Epithelial cell of proximal tubule (primary cell): ENCODE measurements around the gene NUMB. TPM values are rescaled to one million over a fixed set of nuclear protein-coding genes. Genes with fewer than 3 reads are reported as not detected.
"Not testable (repeated sequence)": the region's sequence is repeated elsewhere in the genome, so short reads cannot be mapped to it uniquely, and the experiment has no call there.

ENCODE experiments used
- DNase-seq: peaks from one replicate; pipeline ENCODE4 v3.0.0-alpha.2; 2011; ENCODE audit warnings: low read depth
- H3K4me3 ChIP-seq: 2 replicates; pipeline ENCODE4 v1.5.1; 2011; ENCODE audit warnings: low read depth, mild to moderate bottlenecking, low read length
- total RNA-seq: library from RNA; depleted of rRNA; stranded (reverse); fragments of >200 nt; gene quantifications from 2 replicates; pipeline ENCODE4 v1.2.3, GENCODE V29; 2015
- TF ChIP-seq, protein P1 (sequence below): conservative IDR thresholded peaks from 2 replicates; pipeline ENCODE4 v1.5.1; 2012; ENCODE audit warnings: low read depth, mild to moderate bottlenecking, low read length

The NUMB gene
- total RNA-seq, 1 donor from 2014 or later: 23.1 TPM

DNA sequence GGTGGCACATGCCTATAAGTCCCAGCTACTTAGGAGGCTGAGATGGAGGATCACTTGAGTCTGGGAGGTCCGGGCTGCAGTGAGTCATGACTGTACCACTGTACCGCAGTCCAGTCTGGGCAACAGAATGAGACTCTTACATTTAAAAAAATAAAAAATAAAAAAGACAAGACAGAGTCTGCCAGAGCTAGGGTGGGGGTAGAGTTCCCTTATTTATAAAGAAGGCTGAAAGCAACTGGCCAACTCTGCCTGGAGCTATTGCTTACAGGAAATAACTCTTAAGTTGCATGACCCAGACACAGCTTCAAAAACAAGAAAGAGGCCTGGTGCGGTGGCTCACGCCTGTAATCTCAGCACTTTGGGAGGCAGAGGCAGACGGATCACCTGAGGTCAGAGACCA is 31.5 kb downstream of the NUMB start:
- TF ChIP-seq, protein P1, sequence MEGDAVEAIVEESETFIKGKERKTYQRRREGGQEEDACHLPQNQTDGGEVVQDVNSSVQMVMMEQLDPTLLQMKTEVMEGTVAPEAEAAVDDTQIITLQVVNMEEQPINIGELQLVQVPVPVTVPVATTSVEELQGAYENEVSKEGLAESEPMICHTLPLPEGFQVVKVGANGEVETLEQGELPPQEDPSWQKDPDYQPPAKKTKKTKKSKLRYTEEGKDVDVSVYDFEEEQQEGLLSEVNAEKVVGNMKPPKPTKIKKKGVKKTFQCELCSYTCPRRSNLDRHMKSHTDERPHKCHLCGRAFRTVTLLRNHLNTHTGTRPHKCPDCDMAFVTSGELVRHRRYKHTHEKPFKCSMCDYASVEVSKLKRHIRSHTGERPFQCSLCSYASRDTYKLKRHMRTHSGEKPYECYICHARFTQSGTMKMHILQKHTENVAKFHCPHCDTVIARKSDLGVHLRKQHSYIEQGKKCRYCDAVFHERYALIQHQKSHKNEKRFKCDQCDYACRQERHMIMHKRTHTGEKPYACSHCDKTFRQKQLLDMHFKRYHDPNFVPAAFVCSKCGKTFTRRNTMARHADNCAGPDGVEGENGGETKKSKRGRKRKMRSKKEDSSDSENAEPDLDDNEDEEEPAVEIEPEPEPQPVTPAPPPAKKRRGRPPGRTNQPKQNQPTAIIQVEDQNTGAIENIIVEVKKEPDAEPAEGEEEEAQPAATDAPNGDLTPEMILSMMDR: no peak
- no peak for DNase-seq
- no peak overlapping the region for H3K4me3 ChIP-seq

GRCh38 chr14:73424453-73424852 is 33.9 kb downstream of the NUMB start:
- TF ChIP-seq, protein P1: no peak
- H3K4me3 ChIP-seq: no peak overlapping the region
- no peak for DNase-seq

DNA sequence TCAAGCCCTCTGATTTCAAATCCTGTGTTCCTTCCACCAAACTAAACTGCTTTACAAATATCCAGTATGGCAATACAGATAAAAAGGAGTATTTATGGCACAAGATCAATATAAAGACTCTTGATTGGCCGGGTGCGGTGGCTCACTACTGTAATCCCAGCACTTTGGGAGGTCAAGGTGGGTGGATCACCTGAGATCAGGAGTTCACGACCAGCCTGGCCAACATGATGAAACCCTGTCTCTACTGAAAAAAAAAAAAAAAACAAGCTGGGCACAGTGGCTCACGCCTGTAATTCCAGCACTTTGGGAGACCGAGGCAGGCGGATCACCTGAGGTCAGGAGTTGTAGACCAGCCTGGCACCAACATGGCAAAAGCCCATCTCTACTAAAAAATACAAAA is 35.3 kb downstream of the NUMB start:
- H3K4me3 ChIP-seq, DNase-seq: not testable (repeated sequence)

DNA sequence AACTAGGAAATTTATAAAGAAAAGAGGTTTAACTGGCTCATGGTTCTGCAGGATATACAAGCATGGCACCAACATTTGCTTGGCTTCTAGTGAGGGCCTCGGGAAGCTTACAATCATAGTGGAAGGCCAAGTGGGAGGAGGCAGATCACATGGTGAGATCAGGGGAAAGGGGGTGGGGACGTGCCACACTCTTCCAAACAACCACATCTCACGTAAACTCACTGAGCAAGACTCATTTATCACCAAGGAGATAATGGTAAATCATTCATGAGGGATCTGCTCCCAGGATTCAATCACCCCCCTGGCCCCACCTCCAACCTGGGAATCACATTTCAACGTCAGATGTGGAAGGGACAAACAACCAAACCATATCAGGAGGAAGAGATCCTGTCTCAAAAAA is 35.8 kb downstream of the NUMB start:
- TF ChIP-seq, protein P1: no peak
- H3K4me3 ChIP-seq: no peak overlapping the region
- no peak for DNase-seq

DNA sequence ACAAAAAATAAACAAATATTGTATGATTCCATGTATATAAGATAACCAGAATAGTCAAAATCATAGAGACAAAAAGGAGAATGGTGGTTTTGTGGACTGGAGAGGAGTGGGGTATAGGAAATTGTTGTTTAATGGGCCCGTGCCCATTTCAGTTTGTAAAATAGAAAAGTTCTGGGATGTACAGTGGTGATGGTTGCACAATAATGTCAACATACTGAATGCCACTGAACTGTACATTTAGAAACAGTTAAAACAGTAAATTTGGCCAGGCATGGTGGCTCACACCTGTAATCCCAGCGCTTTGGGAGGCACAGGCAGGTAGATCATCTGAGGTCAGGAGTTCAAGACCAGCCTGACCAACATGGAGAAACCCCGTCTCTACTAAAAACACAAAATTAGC is 40.1 kb downstream of the NUMB start:
- DNase-seq: no peak
- H3K4me3 ChIP-seq: no peak overlapping the region
- TF ChIP-seq, protein P1: no peak

DNA sequence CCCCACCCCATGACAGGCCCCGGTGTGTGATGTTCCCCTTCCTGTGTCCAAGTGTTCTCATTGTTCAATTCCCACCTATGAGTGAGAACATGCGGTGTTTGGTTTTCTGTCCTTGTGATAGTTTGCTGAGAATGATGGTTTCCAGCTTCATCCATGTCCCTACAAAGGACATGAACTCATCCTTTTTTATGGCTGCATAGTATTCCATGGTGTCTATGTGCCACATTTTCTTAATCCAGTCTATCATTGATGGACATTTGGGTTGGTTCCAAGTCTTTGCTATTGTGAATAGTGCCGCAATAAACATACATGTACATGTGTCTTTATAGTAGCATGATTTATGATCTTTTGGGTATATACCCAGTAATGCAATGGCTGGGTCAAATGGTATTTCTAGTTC is 52.1 kb downstream of the NUMB start:
- not testable (repeated sequence) for DNase-seq, H3K4me3 ChIP-seq

DNA sequence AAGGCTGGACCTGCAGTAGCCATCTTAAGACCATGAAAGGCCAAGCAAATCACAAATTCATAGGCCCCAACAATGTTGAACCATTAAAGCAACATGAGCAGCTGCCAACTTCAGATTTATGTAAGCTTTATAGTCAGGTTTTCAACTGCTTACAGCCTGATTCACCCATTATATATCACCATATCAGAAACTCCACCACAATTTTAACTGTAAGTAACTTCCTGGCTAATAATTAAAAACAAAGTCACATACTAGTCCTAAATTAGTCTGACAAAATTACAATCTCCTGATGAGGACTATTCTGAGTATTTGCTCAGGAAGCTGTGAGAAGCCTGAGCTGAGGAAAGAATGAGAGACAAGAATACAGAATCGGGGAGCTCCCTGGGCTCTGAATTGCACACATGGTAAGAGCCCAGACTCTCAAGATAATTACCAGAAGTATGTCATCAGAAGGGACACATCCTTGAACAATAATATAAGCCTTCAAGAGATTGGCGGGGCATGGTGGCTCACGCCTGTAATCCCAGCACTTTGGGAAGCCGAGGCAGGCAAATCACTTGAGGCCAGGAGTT is 55.1 kb downstream of the NUMB start:
- TF ChIP-seq, protein P1: no peak
- DNase-seq: no peak
- no peak overlapping the region for H3K4me3 ChIP-seq

- DNase-seq: no peak
- TF ChIP-seq, protein P1: no peak
- H3K4me3 ChIP-seq: no peak overlapping the region
Measured at GRCh38 chr14:73402579-73402978, 55.8 kb downstream of the NUMB start.
